GM19238 (cell line): ENCODE measurements around the gene MAGI2.

Experiments used
- DNase-seq: peaks from one replicate; pipeline ENCODE4 v3.0.0; 2011; ENCODE audit warnings: low spot score; ENCODE audit not compliant: insufficient read length

MAGI2 gene

DNA sequence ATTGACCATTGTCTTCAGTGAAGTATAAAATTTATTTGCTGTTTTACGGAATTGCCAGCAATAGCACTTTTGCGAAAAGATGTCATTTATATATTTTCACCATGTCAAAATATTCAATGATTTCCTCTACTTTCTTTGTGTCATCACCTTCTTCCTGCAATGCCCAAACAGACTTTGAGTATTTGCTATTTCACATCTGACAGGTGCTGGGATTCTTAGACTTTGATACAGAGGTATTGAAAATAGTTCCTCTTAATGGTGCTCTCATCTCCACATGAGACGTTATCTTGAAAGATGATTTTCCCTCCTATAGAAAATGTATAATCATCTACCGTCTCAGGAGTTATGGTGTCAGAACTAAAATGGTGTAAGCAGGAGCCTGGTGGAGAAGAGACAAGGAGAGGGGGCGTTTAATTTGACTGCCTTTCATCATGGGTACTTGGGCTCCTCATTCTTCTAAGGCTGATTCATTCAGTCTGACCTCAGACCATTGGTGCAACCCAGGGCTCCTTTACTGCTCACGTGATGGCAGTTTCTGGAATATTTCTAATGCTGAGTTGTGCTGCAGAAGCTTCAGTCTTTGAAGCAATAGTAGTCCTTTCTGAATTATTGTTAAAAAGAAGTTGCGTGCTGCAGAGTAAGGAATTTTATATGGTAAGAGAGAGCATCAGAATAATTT is 1250.3 kb downstream of the MAGI2 start:
- no peak for DNase-seq

DNA sequence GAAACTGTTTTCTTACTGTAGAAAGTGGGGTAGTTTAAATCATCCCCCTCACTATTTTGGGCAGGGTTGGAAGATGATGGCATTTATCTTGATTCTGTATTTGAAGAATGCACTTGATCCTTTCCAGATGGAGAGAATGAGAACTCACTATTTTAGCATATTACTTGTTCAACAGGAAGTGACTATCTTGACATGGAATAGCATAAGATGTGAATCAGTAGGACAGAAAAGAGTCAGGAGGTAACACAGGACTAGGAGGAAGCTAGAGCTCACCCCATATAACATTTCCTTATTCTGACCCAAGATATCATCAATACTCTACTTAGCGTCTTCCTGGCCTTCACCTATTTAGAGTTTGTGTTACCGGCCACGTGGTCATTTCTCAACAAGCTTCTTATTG is 1254.7 kb downstream of the MAGI2 start:
- DNase-seq = no peak

DNA sequence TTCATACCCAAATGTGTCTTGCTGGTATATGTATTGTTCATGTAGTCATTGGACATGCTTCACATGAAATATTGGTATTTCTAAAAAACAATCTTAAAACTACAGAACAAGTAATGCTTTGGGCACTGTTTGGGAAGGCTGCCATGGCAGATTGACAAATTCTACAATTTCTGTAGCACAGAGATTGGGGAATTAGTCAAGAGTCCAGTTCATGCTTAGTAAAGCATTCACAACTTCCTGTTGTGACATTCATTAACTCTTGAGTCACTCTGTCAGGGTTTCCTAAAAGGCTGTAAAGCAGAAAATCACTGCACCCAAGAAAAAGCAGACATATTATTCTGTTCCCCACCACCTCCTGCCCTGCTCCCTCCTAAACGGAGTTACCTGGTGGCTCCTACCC is 1256.0 kb downstream of the MAGI2 start:
- no peak for DNase-seq

DNA sequence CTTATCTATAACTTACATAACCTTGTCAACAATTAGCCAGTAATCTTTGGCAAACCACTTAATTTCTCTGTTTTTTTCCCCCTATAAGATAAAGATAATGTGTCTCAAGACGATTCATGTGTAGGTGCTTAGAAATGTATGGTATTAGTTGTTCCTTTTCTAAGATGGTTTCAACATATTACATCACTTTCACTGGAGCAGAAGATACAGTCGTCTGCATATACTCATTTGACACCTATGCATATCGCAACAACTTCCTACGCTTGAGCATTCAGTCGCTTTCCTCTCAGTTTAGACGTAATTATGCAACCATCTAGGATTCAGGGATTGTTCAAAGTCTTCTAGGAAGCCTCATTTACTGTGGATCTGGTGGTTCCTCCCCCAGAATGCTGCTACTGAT is 1258.2 kb downstream of the MAGI2 start:
- DNase-seq = no peak

DNA sequence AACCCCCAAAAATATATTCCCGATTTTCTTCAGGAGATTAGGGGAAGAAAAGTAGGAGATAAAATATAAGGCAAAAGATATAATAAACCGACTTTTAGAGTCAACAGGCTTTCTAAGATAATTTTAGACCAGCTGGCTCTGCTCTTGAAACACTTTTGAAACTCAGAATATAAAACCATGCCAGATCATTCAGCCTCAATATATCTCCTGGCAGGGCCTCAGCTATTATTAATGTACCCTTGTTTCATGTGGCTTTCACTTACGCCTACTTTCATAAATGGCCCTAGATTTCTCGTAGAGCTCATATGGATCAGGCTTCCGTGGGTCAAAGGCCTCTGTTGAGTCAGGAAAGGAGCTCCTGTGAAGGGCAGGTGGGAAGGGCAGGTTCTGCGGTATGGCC is 1258.9 kb downstream of the MAGI2 start:
- no peak for DNase-seq

DNA sequence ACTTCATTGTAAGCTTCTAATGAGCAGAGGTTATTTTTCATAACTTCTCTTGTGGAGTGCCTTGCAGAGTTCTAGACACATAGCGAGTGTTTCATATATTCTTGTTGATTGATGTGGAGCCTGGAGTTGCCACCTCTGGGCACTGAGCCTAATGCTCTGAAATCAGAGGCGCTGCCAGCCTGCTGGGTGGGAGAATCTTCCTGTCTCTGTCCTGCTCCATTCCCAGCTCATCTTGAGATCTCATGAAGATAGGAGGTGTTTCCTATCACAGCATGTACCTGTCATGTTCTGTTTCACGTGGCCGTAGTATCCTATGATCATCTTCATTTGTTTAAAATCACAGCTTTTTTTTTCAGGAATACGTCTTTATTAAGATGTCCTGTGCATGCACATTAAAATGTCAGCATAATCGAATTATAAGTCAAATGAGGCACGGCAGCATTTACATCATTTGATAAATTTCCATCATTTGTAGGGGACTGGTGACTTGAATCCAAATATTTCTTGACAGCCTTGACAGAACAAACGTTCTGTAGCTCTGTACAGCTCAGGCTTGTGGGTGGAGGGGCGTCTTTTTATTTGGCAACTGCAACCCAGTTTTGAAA is 1261.9 kb downstream of the MAGI2 start:
- DNase-seq = no peak

DNA sequence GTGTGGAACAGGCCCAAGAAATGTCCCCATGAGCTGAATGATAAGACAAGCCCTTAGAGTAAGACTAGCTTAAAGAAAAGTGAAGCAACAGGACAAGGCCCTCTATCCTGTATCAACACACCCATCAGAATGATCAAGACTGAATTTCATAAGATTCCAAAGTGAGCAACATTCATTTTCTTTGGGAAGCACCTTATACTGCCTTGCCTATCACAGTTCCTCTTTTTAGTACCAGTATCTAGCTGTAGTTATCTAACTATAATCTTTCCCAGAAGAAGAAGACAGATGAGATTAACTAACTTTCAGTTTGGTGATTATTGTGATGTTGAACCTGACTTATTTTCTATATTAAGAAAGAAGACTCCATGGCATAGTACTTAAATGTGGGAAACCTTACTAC is 1263.7 kb downstream of the MAGI2 start:
- DNase-seq = no peak

DNA sequence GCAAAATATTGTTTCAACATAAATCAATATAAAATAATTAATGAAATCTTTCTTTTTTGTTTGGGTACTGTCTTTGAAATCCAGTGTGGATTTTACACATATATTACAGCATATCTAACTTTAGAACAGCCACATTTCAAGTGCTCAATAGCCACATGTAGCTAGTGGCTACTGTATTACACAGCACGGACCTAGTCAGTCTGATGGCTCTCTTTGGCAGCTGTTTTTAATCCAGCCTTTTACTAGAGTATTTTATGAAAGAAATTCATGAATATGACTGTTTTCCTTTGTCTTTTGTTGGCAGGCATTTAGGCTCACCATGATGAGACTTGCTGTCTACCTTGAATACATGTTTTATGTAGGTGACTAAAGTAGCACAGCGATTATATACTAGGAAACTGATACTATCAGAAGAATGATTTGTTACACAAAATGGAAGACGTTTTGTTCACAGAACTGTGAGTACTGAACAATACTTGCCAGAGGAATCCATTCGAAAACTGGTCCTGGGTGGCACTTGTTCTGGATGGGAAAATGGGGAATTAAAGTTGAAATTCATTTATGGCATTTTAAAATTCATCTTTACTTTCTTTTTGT is 1268.2 kb downstream of the MAGI2 start:
- no peak for DNase-seq

DNA sequence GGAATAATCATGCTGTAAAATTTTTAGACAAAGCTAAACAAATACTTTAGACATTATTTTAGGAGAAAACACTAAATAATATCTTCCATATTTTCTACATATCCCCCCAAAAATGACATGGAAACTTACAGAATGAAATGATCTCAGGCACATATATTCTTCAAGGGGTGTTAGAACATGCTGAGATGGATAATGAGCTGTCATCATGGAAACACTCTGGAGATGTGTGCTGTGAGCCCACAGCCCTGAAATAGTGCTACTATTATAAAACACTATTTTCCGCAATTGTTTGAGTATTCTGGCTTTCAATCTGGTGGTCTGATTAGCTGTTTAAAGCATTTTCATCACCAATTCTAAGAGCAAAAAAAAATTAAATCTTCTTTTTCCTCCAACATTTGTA is 1269.2 kb downstream of the MAGI2 start:
- DNase-seq = no peak

DNA sequence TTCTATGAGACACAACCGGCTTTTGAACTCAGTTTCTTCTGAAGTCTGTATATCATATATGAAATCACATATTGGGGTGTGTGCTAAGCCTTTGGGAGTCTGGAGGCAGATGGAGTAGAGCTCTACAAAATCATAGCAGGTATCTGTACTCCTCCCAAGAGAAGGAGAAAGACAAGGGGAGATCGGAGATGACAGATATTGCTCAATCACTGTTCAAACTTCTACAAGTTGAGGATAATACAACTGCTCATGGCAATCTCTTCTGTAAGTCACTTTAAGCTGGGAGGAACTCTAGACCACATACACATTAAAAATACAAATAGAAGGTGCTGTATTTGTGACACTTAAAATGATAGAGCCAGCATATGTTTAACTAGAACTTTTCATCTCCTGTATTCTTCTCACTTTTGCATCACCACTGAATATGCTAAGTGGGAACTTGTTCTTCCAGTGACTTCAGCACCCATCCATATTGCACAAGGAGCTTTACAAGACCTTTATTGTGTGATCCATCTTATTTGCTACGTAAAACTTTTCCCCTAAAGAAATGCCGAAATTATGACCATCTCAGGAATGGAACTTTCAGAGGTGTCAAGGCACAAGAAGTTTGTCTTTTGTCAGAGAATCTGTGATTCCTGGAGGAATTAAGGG is 1273.5 kb downstream of the MAGI2 start:
- DNase-seq = no peak

DNA sequence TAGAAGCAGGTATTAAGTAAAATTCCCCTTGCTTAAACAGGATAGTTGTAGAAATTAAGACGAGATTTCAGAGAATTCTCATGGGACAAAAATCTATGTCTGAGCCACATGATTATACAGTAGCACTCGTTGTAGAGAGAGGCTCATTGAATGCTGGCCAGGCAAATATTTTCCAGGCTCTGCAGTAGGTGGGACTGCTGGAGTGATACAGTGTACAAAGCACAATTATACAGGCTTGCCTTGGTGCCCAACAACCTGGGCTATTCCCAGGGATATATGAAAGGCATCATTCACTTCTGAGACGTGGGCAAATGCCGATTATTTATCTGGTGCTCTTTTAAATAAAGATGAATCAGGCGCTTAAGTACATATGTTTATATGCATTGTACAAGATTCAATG is 1274.3 kb downstream of the MAGI2 start:
- no peak for DNase-seq

DNA sequence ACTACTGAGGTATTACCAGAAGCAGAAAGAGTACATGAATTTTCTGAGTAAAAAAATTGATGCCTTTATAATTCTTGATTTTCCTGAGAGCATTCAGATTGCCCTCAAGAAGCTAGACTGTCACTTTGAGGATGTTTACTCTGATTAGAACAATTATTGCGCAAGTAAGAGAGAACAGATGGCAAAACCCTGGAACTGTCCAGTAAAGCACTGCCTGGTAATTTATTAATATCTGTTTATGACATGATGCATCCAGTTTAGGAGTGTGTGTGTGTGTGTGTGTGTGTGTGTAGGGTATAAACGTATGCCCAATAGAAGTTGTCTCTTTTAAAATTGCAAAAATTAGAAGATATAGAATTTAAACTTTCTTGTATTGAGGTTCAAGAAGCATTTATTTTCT is 1275.1 kb downstream of the MAGI2 start:
- no peak for DNase-seq

DNA sequence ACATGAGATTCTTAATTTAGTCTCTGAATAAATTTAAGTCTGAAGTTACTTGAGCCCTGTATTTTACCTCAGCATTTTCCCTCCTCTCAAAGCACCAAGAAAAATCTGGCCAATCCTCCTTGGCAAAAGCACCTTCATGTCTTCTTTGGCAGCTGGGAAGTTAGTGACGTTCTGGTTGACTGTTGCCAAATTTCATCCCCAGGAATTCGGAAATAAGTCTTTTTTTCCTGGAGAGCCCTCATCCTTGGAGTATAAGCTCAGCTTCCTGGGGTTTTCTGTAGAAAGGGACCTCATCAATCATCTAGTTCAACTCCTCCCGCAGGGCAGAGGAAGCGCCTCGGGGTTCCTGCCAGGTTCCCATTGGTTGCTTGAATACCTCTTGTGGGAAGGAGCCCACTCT is 1277.3 kb downstream of the MAGI2 start:
- no peak for DNase-seq

DNA sequence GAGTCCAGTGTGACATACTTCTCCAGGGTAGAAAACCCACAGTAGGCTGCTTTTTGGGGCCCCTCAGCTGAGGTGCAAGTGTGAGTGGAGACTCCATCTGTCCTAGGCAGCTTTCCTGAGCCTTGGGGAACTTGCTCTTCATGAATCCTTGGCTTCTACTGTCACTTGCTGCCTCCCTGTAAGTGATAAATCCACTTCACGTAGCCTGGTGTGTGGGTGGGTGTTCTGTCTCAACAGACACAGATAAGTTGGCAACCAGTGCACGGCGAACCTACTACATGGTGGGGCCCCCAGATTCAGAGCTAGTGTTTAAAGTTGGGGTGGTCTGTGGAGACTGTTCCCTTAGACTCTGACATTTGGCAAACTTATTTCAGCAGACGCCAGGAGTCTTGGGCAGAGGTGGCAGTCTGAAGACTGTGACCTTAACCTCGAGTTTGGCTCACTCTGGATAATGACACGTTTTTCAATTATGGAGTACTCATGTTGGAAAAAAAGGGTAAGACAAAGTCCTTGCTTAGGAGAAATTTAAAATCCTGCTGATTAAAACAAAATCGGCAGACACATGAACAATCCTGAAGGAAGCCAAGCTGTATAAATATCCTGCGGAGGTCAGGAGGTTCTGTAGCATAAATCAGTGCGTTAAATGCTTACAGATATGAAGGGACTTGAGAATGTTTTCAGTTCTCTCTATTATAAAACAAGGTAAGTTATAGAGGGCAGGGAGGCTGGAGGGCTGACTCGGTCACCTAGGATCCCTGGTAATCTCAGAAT is 1278.0 kb downstream of the MAGI2 start:
- no peak for DNase-seq

DNA sequence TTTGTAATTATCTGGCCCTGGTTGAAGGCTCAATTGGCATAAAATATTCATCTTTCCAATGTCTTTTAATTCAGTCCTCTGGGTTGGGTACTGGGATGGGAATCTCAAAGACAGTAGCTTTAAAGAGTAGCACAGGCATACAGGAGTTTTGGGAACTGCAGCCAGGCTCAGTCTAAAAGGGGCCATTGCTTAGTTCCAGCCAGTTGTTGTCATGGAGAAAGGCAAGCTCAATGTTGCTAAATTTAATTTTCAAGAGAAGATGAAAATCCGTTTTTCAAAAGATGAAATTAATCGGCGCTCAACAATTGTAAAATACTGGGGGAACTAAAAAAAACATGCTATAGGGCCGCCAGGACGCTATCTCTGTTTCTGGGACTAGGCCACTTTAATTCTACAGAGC is 1279.8 kb downstream of the MAGI2 start:
- no peak for DNase-seq

DNA sequence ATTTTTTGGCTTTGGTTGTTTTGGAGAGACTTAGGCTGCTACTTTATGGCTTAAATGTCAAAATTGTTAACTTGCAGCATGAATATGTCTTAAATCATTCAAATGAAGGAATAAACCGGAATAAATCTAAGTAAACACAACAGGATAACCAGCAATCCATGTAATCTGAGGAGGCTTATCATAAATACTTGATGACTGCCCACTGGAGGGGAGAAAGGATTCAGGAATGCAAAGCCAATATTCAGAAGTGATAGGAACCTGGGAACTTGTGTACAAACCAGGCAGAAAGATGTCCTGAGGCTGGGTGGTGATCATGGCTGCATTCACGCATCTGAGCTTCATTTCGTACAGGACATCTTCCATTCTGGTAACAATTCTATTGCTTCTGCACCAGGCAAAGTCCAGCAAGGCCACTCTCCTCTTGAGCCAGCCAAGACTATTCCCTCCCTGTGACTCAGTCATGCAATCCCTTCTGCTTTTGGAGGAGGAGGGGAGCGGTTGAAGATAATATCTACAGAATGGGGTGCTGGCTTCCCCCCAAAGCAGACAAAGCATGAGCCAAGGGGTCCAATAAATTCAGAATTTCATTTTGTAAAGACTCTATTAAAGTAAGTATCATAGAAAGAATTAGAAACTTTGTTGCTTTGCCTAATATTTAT is 1280.4 kb downstream of the MAGI2 start:
- DNase-seq = no peak

DNA sequence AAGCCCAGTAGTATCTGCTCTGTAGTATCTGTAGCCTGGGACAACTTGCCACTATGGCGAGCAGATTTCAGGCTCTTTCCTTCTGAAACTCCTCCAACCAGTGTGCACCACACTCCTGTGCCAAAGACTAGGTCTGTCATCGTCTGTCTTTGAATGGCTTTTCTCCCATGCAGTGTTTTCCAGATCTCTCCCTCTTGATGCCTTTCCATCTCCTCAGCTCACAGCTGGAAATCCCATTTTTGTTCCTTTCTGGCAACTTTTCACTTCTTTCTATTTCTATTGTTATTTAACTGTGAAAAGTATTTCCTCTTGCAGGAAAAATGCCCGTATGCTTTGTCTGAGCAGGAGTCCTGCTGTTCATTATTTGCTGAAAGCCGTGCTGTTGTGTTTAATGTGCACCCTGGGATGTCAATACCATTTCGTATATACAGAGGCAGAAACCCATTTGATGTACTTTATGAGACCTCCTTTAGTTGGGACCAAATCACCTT is 1281.2 kb downstream of the MAGI2 start:
- DNase-seq = no peak

DNA sequence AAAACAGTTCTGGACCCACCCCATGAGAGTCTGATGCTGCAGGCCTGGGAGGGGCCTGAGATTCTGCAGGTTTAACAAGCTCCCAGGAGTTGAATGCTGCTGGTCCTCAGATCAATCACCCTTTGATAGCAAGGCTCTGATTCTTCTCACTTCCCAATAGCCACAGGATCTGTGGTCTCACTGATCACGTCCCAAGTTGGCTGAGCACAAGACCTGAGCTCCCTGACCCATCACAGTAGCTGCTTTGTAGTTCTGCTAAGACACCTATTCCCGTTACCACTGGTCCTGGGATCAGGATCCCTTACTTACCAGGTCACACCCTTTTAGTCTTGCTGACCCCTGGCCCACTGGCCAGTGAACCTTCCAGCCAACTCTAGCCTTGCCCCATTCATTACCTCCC is 1282.1 kb downstream of the MAGI2 start:
- no peak for DNase-seq

DNA sequence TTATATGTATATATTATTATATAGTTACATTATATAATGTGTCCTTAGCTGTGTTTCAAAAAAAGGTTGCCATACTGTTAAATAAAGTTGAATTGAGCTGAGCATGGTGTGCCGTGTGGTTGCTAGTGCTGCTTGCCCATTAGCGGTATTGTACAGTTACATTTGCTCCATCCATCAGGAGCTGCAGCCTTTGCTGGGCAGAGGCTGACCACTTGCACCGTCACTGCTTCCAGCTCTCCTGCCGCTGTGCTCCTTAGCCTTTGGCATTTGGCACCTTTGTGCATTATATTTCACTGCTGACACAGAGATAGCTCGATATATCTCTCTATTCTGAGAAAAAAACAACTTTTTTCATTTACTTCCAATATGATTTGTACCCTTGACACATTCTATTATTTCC is 1282.7 kb downstream of the MAGI2 start:
- DNase-seq = no peak

DNA sequence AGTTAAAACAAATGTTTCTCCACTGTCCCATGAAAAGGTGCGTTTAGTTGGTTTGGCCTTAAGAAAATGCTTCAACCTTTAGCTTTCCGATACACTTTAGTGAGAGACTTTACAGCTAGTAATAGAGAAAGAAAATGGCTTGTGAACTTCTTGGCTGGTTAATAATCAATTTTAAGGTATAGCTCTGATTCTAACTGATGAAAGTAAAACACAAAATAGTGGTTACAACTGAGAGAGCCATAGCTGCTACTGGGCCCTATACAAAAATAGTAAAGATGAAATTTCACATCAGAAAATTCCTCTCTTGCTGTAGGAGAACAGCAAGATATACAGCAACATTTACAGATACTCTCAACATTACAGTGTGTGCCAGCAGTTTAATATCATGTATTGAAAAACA is 1283.5 kb downstream of the MAGI2 start:
- no peak for DNase-seq

DNA sequence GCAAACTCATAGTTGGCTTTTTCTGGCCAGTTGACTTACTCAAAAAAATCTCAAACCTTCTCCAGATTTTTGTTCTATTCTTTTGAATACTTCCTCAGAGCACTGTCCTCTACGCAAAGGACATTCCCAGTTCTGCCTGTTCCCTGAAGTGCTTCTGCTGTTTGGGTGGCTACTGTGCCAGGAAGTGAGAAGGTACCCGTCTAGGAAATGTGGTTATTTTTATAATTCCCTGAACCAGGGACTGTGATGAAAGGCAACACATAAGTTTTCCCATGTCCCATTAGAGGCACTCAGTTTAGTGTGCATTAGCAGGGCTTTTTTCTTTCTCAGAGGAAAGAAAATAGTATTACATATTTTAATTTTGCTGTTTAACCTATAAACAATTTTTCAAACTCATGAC is 1284.6 kb downstream of the MAGI2 start:
- no peak for DNase-seq
